HAP-1 (cell line): ENCODE data around the gene FBXW4.

ENCODE experiments used
- DNase-seq, 2 experiments: peaks; one replicate each; pipeline ENCODE4 v3.0.0-alpha.2; 2016 to 2020; ENCODE audit warnings: low spot score in 2 of 2
- H3K27me3 ChIP-seq: fragments of 250-450 bp; sonication (Bioruptor Pico); 2 replicates; pipeline ENCODE4 v1.5.1; 2020; ENCODE audit warnings: low read depth, mild to moderate bottlenecking, moderate library complexity
- H3K36me3 ChIP-seq: fragments of 250-450 bp; sonication (Bioruptor Pico); replicated peaks from 2 replicates; pipeline ENCODE4 v1.5.1; 2020; ENCODE audit warnings: mild to moderate bottlenecking
- H3K4me1 ChIP-seq: fragments of 250-450 bp; sonication (Bioruptor Pico); 2 replicates; pipeline ENCODE4 v1.5.1; 2020; ENCODE audit warnings: mild to moderate bottlenecking
- H3K4me3 ChIP-seq: fragments of 250-450 bp; sonication (Bioruptor Pico); 2 replicates; pipeline ENCODE4 v1.5.1; 2020; ENCODE audit warnings: mild to moderate bottlenecking, moderate library complexity
- H3K9me3 ChIP-seq: fragments of 250-450 bp; sonication (Bioruptor Pico); 2 replicates; pipeline ENCODE4 v1.5.1; 2020; ENCODE audit warnings: mild to moderate bottlenecking, moderate library complexity
- in situ Hi-C: fragments of 300-500 bp; cut with MboI; formaldehyde crosslinking; loops from 3 replicates; pipeline ENCODE4 v1.14.3; 2020; ENCODE audit warnings: low sequenced_read_pairs, inconsistent platforms, mixed read lengths

The FBXW4 gene

DNA sequence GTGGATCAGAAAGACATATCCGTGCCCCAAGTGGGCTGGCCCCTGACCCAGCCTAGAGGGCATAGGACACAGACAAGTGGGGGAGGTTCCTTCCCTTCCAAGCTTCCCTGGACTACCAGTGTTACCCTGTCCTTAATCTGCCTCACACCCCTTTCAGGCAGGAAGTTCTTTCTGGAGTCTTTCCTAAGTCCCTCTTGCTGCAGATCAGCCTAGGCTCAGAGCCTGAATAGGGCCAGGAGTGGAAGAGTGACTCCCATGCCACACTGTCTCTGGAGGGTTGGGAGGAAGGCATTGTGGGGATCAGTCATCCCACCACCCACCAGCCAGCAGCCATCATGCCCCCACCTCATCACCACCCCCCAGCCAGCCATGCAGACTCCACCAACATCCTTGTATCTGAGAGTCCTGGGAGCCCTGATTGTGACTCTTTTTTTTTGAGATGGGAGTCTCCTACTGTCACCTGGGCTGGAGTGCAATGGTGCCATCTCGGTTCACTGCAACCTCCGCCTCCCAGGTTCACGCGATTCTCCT is 129.5 kb downstream of the FBXW4 start:
- in situ Hi-C loops: loop anchor here (10.0 kb wide), 1 partner anchor 271 kb away; no protein-coding TSS in a partner anchor
- H3K4me3 ChIP-seq: no peak overlapping the region
- peaks cover 5% of the 10 kb centered on the region for H3K4me1 ChIP-seq
- H3K27me3 ChIP-seq: no peaks in the 10 kb centered on the region
- H3K36me3 ChIP-seq: no peaks in the 10 kb centered on the region
- no peak for DNase-seq
- H3K9me3 ChIP-seq: no peaks in the 10 kb centered on the region

DNA sequence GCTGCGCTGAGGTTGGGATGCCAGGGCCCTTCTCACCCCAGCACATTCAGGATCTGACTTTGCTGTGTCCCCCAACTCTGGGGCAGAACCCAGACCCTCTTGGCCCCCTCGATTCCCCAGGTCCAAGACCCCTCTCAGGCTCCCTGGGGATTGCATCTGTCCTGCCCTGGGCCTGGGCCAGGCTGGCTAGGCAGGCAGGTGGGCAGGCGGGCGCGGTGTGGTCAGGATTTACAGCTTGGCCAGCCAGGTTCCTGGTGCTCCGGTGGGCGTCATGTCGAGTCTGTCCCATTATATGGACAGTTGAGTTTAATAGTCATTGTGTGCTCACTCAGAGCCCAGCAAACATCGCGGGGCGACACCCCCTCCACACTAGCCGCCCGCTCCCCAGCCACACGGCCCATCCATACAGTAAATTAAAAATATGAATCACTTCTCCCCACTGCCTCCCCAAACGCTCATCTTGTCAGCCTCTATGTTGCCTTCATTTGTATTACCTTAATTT is 130.4 kb downstream of the FBXW4 start:
- peaks cover 4% of the 10 kb centered on the region for H3K4me1 ChIP-seq
- no peaks in the 10 kb centered on the region for H3K27me3 ChIP-seq
- no peaks in the 10 kb centered on the region for H3K9me3 ChIP-seq
- DNase-seq: no peak
- H3K4me3 ChIP-seq: no peak overlapping the region
- no peaks in the 10 kb centered on the region for H3K36me3 ChIP-seq
- in situ Hi-C loops: loop anchor here (10.0 kb wide), 1 partner anchor 270 kb away; no protein-coding TSS in a partner anchor

DNA sequence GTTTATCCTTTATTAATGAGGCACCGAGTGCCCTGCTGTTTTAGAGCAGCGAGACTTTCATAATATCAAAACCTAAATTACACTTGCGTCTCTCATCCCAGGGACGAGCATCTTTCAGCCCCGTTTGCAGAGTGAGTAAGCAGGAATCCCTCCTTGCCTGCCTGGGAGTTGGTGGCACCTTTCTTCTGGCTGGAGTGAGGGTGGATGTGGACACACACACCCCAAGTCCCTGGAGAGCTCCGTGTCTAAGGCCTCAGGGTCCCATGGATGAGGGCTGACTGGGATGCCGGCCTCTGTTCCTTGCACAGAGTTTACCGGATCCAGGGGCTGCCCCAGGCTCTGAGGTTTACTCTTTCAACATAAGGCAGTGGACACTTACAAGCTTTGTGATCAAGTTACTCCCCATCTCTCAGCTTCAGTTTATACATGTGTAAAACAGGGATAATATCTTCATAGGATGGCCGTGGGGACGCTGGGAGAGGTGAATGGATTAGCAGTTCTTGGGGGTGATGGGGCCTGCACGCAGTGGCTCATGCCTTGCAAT is 131.4 kb downstream of the FBXW4 start:
- Histone ChIP-seq H3K36me3 (no peaks in the 10 kb centered on the region), H3K4me1 (no peaks in the 10 kb centered on the region; the same call in 1 of the 2 replicates), H3K9me3 (no peaks in the 10 kb centered on the region), H3K4me3 (no peak overlapping the region), H3K27me3 (no peaks in the 10 kb centered on the region)
- DNase-seq: no peak
- in situ Hi-C loops: loop anchor here (10.0 kb wide), 1 partner anchor 269 kb away; no protein-coding TSS in a partner anchor

DNA sequence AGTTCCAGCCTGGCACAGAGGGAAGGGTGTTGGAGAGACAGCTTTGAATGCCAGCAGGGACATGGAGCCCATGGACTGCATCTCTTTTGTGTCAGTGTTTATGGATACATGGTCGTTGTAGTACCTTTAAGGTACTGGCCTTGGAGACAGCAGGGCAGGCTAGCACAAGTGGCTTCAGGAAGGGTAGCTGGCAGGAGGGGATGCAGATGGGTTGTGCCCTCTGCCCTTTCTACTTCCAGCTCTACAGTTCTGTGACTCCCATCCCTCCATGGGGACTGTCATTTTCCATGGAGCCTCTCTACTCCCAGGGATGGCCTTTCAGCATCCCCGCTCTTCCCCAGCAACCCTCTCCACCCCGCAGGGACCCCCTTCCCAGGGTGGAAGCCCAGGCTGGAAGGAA is 132.0 kb downstream of the FBXW4 start:
- no peak overlapping the region for H3K4me3 ChIP-seq
- H3K9me3 ChIP-seq: no peaks in the 10 kb centered on the region
- DNase-seq: no peak
- in situ Hi-C loops: loop anchor here (10.0 kb wide), 1 partner anchor 268 kb away; no protein-coding TSS in a partner anchor
- H3K4me1 ChIP-seq: no peaks in the 10 kb centered on the region; the same call in 1 of the 2 replicates
- no peaks in the 10 kb centered on the region for H3K36me3 ChIP-seq
- no peaks in the 10 kb centered on the region for H3K27me3 ChIP-seq

DNA sequence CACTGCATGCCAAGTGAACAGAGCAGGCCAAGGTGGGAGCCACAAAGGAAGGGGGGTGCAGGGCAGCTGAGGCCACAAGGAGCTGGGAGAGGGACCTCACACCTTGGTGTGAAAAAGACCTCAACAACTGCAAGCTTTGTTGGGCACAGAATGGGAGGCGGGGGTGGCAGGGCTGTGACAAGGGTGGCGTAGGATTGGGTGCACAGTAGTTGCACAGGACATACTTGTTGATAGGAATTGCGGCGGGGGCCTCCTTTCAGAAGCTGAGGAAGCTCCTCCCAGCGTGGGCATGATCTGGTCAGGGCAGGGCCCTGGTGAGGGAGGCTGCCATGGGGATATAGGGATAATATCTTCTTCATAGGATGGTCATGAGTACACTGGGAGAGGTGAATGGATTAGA is 132.7 kb downstream of the FBXW4 start:
- in situ Hi-C loops: loop anchor here (10.0 kb wide), 1 partner anchor 267 kb away; no protein-coding TSS in a partner anchor
- DNase-seq: no peak
- Histone ChIP-seq H3K9me3 (no peaks in the 10 kb centered on the region), H3K27me3 (no peaks in the 10 kb centered on the region), H3K36me3 (no peaks in the 10 kb centered on the region), H3K4me3 (no peak overlapping the region), H3K4me1 (no peaks in the 10 kb centered on the region; the same call in 1 of the 2 replicates)

DNA sequence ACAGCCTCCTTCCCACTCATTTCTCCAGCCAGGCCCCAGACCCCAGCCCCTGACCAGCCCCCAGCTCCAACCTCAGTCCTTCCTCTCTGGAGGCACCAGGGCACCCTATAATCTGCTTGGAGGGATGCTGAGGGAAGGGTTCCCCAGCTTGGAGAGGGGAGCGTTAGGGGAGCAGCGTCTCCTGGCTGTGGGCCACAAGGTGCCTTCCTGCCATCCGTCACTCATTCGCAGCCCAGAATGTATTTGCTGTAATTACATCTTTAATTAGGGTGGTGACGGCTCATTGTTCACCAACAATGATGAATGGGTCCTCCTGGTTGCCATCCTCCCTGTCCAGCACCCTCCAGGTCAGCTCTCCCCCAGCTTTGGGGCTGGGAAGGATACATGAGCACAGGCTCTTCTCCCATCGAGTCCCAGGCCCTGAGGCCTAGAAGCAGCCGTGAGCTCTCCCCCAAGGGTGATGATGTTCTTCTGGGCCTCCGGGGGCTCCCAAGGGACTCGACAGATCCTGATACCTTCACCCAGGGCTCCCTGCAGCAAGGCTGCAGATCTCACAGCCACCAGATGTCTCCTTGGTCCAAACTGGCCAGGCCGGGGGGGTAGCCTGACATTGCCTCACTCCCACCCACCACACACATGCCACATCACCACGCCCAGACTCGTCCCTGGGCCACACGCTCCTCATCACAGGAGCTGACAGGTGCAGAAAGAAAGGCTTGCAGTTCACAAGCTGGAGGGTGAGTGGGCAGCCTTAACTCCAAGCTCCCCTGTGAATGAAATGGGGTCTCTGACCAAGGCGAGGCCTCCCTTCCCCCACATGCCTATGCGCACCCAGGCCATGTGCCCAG is 133.7 kb downstream of the FBXW4 start:
- in situ Hi-C loops: loop anchor here (10.0 kb wide), 1 partner anchor 266 kb away; no protein-coding TSS in a partner anchor
- DNase-seq: no peak
- Histone ChIP-seq H3K36me3 (no peaks in the 10 kb centered on the region), H3K4me3 (no peak overlapping the region), H3K27me3 (no peaks in the 10 kb centered on the region), H3K4me1 (no peaks in the 10 kb centered on the region), H3K9me3 (no peaks in the 10 kb centered on the region)
